GM12878 (cell line): ENCODE measurements around the gene ARID3A. TPM values are rescaled to one million over a fixed set of nuclear protein-coding genes. Genes with fewer than 3 reads are reported as not detected.
A peak's percentile ranks its signal among the peaks of the same experiment; 100 is the strongest.

ENCODE experiments used
- GATAD2B ChIP-seq: fragments of 450-650 bp; conservative IDR thresholded peaks from 2 replicates; pipeline ENCODE4 v1.6.1; 2017; ENCODE audit warnings: low read depth, mild to moderate bottlenecking, moderate library complexity
- HSF1 ChIP-seq: fragments of 150-350 bp; IDR thresholded peaks from 2 replicates; pipeline ENCODE4 v1.6.1; 2014; ENCODE audit warnings: mild to moderate bottlenecking, low read depth, low read length
- KAT2A ChIP-seq: conservative IDR thresholded peaks from 2 replicates; pipeline ENCODE4 v1.6.1; 2011; ENCODE audit warnings: low read depth, low read length; ENCODE audit not compliant: control insufficient read depth
- MLLT1 ChIP-seq: fragments of 450-650 bp; IDR thresholded peaks from 2 replicates; pipeline ENCODE4 v1.6.1; 2016; ENCODE audit warnings: mild to moderate bottlenecking
- RCOR1 ChIP-seq: conservative IDR thresholded peaks from 2 replicates; pipeline ENCODE4 v1.6.1; 2012; ENCODE audit warnings: low read depth, low read length, improper control_type of control experiment
- WRNIP1 ChIP-seq: IDR thresholded peaks from 2 replicates; pipeline ENCODE4 v1.6.1; 2011; ENCODE audit warnings: low read depth, low read length, improper control_type of control experiment, borderline replicate concordance
- ZBTB40 ChIP-seq: fragments of 450-650 bp; IDR thresholded peaks from 2 replicates; pipeline ENCODE4 v1.6.1; 2016; ENCODE audit warnings: mild to moderate bottlenecking, moderate library complexity, borderline replicate concordance
- polyA plus RNA-seq, 11 experiments: library from polyadenylated mRNA; depleted of rRNA in 4 of 11; unstranded in 6 of 11; stranded (reverse) in 5 of 11; fragments of >200 nt; fragmentation: Nextera tagmentation in 4 of 11; fragmentation: Illumina TruSeq in 1 of 11; extraction: Ambion mirVana in 4 of 11; extraction: Trizol in 1 of 11; gene quantifications; 1 replicate in 1 of 11; 2 replicates in 10 of 11; pipeline versions ENCODE4 v1.2.1 to v1.2.3, GENCODE V29; 2011 to 2016; ENCODE audit warnings: inconsistent platforms in 2 of 11, missing spikeins in 2 of 11, low read depth in 1 of 11
- total RNA-seq, 4 experiments: library from RNA; depleted of rRNA in 3 of 4; stranded (reverse); fragments of >200 nt in 3 of 4; fragmentation: Illumina TruSeq in 1 of 4; extraction: Trizol in 1 of 4; gene quantifications; 2 replicates each; pipeline versions ENCODE4 v1.2.1 to v1.2.3, GENCODE V29; 2013 to 2021

ARID3A gene
- total and polyA plus RNA-seq, 10 of the 15 experiments (the other 5 are each of a cell fraction or from before 2014, with no cell fraction given), result 0.76 to 70.0 (median 16.7) TPM

GRCh38 chr19:926323-926588 is 421 bp downstream of the ARID3A start (continued):
- TF ChIP-seq KAT2A, result no peak
- no peak for TF ChIP-seq WRNIP1
- peak; percentile 35; the same call in 1 of the 2 replicates for TF ChIP-seq GATAD2B
- TF ChIP-seq HSF1, result no peak
- TF ChIP-seq RCOR1, result no peak
- no peak for TF ChIP-seq ZBTB40
- TF ChIP-seq MLLT1, result 0 out of 2 replicates have a peak, but pooled peaks have one; percentile 21
- TF ChIP-seq, all 136 proteins: peak for 4
